HG03521 (cell line): ENCODE data around the gene ITSN1.
"Not testable (repeated sequence)": the region's sequence is repeated elsewhere in the genome, so short reads cannot be mapped to it uniquely, and the experiment has no call there.

Source experiments
- ATAC-seq: cut with Tn5 transposase; IDR thresholded peaks from one replicate; pipeline ENCODE4 v1.9.1; 2021; ENCODE audit warnings: mild to moderate bottlenecking, moderate library complexity; ENCODE audit not compliant: unreplicated experiment

The ITSN1 gene

DNA sequence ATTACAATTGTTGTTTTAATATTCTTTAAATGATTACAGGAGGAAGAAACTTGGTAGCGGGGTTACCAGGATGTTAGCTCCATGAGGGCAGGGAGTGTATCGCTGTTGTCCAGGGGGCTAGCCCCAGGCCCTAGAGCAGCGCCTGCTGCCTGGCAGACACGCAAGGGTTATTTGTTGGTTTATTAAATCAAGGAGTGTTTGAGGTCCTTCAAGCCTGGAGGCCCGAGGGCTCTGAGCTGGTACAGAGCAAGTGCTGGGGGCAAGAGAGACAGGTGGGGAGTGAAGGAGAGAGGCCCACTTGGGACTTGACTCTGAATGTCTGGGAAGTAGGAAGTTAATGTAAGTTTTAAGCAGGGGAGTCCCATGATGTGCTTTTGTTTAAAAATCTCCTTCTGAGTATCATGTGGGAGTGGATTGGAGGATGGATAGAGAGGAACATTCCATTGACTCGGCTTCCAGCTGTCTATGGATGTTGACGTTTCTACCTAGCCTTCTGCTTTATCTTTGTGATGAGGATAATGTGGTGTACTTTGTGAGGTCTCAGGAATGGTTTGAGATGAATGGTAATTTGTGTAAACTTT, 8.7 kb downstream of the ITSN1 start:
- no peak for ATAC-seq

DNA sequence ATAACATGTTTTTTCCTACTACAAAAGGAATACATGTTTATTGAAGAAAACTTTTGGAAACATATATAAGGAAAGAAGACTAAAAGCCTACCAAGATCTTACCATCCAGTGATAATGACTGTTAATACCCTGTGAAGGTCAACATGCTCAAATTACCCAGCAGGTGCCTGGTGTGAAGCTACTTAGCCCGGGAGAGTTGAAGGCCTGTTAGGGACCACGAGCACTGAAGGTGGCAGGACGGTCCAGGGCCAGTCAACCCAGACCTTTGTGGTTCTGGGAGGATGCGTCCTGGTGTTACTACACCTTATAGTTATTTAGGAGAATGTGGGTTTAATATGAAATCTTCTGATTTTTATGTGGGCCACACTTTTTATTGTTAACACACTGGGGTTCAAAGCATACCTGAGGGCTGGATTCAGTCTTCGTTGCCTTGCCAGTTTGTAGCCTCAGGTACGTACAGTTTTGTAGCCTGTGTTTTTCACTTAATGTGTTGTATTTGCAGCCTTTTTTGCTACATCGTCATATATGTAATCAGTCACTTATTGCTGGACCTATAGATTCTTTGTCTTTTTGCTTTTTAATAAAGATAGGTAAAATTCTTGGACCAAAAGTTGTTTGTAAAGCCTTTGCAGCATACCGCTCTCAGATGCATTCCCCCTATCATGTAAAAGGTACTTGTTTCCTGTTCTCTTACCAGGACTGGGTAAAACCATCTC, 9.8 kb downstream of the ITSN1 start:
- ATAC-seq = no peak

DNA sequence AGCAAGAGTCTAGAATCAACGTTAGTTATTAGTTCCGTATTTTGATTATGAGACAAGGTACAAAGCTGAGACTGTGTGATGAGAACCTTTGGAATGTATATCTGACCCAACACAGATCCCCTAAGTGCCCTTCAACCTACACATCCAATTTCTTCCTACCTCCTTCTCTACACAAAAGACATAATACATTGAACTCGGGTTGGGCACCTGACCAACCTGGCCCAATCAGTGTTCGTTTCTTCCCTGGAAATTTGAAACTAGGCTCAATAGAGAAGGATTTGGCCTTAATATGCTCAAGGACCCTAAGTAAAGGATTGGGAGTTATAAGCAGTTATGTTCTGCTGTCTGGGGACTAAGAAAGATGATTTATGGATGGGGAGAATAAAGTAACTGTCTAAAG, 12.1 kb downstream of the ITSN1 start:
- no peak for ATAC-seq

DNA sequence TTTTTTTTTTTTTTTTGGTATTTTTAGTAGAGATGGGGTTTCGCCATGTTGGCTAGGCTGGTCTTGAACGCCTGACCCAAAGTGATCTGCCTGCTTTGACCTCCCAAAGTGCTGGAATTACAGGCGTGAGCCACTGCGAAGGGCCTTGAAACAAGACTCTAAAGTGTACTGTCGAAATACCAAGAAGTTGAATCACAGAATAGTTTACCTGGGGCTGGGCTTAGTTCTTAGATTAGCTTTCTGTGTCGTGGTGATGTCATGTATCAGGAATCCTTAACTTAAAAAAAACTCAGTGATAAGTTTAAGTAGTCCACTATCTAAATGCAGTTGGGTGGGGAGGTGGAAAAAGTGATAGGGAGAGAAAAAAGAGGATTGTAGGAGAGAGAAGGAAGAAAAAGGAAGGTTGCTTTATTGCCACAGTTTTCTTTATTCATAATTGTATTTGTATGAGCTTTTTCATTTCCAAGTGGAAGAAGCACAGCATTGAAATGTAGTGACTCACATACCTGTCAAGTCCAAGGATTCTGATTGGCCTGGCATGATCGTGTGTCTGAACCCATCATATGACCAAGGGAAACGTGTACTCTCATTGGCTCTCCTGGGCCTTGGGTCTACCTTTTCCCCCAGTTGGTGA, 13.4 kb downstream of the ITSN1 start:
- ATAC-seq = no peak

DNA sequence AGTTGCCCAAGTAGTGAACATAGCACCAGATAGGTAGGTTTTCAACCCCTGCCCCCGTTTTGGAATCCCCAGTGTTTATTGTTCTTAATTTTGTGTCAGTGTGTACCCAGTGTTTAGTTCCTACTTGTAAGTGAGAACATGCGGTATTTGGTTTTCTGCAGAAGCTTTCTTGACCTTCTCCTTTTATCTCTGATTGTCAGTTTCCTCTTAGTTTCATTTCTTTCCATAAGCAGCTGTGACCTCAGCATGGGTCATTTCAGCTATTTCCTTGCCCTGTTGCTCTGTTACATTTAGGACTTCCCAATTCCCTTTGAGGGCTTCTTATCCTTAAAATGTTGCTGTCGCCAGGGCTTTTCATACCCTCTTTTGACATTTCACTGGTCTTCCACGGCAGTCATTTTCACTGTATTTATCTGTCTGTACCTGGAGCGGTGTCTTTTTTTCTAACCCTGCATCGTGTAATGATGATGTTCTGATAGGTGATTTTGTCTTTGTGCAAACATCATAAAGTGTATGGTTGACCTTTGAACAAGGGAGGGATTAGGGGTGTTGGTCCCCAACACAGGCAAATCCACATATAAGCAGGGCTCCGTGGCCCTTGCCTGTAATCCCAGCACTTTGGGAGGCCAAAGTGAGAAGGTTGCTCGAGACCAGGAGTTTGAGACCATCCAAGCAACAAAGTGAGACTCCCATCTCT, 15.0 kb downstream of the ITSN1 start:
- ATAC-seq = no peak

DNA sequence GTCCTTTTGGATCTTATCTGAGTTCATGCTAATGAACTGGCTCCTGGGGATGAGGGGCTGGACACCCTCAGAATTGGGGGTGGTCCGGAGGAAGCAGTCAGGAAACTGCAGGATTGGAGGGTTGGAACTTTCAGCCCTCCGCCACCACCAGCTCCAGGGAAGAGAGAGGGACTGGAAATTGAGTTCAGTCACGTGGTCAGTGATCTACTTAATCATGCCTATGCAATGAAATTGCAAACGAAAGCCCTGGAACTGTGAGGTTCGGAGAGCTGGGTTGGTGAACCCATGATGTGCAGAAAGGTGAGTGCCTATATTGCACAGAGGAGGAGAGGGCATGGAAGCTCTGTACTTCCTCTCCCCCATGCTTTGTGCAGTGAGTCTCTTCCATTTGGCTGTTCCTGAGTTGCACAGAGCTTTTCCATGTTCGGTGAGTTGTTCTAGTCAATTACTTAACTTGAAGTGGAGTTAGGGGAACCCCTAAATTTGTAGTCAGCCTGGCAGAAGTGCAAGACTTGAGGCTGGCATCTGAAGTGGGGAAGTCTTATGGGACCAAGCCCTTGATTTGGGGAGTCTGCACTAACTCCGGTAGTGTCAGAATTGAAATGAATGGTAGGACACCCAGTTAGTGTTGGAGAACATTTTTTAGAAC, 16.7 kb downstream of the ITSN1 start:
- no peak for ATAC-seq

DNA sequence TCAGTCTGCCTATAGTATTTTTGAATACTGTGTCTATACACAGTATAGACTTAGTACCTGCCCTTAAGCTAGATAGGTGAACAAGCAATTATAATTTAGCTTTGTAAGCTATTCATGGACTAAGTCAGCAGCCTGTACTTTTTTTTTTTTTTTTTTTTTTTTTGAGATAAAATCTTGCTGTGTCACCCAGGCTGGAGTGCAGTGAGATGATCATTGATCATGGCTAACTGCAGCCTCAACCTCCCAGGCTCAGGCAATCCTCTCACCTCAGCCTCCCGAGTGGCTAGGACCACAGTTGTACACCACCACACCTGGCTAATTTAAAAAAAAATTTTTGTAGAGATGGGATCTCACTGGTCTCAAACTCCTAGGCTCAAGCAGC, 17.3 kb downstream of the ITSN1 start:
- no peak for ATAC-seq

DNA sequence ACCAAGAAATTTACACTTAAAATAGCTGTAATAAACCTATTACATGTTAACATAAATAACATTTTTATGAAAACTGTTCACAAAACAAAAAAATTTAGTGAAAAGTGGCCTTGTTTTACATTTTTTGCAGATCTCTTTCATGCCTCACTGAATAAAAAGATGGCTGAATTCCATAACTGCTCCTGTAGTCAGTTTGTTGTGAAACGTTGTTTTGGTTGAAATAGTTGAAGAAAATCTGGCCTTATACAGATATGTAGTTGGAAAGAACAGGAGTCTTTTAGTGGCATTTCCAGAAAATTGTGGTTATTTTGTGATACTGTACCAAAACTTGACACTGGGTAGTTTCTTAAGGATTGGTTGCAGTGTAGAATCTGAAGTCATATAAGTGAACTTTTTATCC, 18.1 kb downstream of the ITSN1 start:
- ATAC-seq = no peak

DNA sequence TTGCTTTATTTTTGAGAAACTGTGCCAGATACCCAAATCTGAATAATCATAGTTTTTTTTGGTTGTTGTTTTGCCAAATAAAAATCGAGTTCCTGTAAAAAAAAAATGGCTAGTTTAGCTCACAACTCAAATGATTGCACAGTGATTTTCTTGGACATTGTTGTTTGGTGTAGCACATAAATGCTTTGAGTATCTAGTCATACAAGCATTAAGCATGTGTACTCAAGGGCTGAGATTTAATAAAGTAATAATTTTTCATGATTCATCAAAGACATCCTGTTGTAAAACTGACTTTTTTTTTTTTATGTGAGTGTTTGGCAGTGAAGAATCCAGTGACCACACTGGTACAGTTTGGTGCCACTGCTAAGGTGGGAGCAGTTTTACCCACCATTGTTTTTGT, 18.8 kb downstream of the ITSN1 start:
- ATAC-seq = no peak

DNA sequence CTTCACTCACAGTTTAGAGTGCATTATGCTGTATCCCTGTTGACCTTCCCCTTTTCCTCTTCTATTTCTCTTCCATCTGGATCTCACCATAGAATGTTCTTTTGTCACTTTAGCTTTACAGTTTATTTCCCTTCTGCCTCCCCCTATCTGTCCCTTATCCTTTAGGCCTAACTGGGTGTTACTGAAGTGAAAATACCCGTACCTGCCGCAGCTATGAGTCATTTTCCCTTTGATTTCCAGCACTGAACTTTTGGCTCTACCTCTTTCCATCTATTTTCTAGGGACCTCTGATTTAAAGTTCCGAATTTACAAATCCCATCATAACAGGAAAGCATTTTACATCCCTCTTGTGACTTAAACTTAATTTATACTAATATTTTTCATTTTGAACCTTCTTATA, 19.7 kb downstream of the ITSN1 start:
- no peak for ATAC-seq

DNA sequence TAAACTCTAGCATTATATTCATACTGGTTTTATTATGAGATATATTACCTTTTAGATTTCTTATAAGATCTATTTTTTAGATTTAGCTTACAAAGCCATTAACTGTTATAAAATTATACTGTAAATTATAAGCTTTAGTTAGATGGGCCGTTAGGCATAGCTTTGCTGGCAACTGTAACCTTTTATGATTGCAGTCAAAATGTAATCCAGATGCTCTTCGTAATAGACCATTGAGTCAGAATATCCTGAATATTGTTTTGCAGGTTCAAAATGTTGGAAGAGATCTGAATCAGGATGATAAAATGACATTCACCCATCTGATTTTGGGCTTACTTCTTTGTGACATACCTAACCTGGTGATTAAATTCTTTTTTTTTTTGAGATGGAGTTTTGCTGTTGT, 20.9 kb downstream of the ITSN1 start:
- no peak for ATAC-seq

DNA sequence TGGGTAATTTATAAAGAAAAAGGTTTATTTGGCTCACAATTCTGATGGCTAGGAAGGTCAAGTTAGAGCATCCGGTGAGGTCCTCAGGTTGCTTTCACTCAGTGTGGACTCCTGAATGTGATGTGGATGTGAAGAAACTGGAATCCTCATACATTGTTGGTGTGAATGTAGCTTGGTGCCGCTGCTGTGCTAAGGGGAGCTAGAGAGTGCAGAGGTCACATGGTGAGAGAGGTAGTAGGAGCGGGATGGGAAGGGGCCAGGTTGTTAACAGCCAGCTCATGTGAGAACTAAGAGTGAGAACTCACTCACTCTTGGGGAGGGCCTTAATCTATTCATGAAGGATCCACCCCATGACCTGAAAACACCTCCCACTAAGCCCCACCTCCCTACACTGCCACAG, 21.8 kb downstream of the ITSN1 start:
- no peak for ATAC-seq

DNA sequence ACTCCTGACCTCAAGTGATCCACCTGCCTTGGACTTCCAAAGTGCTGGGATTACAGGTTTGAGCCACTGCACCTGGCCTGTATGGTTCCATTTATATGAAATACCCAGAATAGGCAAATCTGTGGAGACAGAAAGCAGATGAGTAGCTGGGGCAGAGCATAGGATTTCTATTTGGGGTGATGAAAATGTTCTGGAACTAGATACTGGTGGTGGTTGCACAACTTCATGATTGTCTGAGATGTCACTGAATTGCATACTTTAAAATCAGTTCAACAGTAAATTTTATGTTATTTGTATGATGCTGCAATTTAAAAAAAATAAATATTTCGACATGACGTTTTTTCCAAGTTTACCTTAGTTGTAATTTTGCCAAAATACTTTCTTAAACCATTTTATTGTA, 23.9 kb downstream of the ITSN1 start:
- ATAC-seq = no peak

DNA sequence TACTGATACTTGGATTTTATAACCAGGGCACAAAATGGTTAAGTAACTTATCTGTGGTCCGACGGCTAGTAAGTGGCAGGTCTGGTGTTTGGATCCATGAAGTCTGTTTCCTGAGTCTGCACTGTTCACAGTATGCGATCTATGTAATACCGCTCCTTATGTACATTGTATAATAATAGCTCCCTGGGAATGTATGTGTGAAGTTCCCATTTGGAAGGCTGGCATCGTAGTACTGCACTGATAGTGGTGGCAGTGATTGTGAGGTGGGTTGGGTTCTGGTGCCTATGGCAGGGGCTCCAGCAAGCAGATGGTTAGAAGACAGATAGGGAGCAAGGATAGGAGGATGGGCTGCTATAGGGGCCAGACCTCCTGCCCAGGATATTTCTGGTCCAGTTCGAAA, 25.3 kb downstream of the ITSN1 start:
- no peak for ATAC-seq

DNA sequence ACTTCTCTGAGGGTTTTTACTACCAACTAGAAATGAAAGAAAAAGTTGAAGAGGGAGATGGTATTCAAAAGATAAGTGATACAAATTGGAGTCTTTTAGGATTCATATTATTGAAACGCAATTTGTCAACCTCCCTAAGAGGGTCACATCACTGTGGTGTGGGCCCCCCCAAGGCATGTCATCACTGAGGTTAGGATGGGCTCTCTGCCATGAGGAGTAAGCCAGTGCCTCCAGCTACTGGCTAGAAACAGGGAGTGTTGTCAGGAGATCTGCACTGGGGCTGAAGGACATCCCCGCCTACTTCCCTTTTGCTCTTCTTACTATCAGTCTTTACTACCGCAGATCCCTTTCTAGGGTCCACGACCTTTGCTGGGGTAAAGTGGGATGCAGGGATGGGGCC, 25.9 kb downstream of the ITSN1 start:
- no peak for ATAC-seq

DNA sequence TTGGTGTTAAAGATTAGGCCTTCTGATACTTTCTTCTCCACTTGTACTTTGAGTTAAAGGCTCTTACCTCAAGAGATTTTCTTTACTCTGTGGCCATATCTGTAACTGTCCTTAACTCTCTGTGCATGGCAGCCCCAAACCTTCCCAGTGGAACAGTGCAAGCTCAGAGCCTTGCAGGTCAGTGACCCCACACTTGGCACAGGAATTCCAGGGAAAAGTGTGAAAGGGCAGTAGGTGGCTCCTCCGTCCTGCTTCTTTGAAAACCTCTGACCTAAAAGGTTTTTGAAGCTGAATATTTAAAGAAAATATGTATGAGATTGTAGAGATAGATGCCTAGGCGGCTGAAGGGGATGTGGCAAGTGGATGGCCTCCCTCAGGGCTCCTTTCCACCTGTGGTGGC, 26.3 kb downstream of the ITSN1 start:
- no peak for ATAC-seq

DNA sequence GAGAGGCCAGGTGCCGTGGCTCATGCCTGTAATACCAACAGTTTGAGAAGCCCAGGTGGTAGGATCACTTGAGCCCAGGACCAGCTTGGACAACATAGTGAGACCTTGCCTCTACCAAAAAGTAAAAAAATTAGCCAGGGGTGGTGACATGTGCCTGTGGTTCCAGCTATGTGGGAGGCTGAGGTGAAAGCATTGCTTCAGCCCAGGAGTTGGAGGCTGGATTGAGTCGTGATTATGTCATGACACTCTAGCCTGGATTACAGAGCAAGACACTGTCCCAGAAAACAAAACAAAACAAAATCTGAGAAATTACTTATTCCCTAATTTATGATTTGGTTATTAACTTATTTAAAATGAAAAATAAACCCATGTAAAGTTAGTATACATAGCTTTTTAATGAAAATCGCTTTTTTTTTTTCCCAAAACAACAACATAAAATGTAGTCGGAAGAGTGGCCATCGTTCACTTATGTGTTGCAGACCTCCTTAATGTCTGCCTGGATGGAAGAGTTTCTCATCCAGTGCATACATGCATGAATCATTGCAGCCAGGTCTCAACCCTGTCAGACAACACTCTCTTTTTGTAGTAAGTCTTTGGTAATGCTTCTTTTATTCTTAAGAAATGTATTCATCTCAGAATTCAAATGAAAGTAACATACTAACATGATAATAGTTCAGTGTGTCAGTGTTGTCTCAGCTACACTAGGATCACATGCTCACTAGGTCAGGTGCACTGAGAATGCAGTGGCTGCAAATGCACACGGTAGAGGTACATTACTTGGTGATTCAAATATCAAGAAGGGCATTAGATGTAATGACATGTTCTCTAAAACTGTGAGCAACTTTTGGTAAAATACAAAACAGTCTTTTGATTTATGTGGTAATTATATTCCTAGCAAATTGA, 28.0 kb downstream of the ITSN1 start:
- ATAC-seq = no peak

DNA sequence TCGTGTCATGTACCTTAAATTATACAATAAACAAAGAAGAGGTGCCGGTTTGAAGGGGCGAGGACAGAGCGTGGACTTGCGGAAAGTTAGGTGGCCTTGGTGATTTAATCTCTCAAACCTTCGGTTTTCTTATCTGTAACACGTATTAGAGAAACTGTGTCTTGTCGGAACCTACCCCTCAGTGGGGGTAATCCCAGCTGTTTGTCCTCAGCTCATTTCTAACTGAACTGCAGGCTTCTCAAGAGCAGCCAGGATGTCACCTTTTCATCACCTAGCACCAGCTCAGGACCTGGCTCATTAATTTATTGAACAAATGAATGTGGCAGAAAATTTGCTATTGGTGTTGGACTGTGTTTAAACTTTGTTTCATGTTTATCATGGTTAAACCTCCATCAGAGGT, 31.2 kb downstream of the ITSN1 start:
- ATAC-seq = no peak

DNA sequence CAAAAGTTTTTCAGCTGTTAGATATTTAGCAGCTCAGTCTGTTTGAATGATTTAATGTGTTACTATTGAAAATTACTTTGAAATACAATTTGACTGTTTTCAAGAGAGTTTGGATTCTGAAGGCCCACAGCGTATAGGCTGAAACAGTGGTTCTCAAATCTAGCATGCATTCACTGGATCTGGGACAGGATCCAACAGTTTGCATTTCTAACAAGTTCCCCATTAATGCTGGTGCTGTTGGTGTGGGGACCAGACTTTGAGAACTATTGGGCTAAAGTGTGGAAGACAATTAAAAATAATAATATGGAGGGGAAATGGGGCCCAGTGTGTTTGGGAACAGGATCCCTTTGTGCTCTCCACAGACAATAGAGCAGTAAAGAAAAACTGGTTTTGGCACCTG, 31.9 kb downstream of the ITSN1 start:
- ATAC-seq = no peak

DNA sequence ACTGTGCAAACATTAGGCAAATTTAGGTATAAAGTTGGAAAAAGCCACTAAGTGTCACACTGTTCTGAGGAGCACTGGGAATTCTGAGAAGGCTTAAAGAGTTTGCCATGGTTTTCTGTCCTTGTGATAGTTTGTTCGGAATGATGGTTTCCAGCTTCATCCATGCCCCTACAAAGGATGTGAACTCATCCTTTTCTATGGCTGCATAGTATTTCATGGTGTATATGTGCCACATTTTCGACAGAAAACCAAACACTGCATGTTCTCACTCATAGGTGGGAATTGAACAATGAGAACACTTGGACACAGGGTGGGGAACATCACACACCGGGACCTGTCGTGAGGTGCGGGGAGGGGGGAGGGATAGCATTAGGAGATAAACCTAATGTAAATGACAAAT, 34.4 kb downstream of the ITSN1 start:
- ATAC-seq = not testable (repeated sequence)

DNA sequence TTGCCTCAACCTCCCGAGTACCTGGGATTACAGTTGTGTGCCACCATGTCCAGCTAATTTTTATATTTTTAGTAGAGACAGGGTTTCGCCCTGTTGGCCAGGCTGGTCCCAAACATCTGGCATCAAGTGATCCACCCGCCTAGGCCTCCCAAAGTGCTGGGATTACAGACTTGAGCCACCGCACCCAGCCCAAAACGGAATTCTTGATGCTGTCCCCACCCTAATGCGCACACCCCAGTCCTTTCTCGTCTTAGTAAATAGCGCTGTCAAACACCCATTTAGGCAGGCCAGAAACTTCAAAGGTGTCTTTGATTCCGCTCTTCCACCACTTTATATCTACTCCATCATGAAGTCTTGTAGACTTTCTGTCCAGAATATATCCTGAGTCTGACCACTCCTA, 35.1 kb downstream of the ITSN1 start:
- no peak for ATAC-seq
